NCI-H1105 (cell line): ENCODE results near the gene PLXNA2.

Experiments
- DNase-seq: peaks from one replicate; lab custom pipeline; 2025; lab: John Stamatoyannopoulos, UW

The PLXNA2 gene

DNA sequence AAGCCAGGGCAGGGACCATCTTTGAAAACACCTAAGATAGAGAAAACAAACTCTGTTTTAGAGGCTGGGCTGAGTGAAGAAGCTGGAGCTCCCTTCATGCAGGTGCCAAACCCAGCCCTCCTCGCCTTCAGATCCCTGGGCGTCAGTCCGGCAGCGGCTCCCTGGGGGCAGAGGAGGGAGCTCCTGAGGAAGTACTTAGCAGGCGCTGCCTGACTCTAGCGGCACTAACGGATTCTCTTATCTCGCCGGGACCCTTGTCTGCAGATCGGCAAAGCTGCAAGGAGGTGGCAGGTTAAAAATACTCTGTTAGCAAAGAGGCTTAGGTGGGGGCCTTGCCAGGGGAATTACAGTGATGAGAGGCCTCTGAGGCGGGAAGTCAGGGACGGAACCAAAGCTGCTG is 79.6 kb downstream of the PLXNA2 start:
- no peak for DNase-seq

DNA sequence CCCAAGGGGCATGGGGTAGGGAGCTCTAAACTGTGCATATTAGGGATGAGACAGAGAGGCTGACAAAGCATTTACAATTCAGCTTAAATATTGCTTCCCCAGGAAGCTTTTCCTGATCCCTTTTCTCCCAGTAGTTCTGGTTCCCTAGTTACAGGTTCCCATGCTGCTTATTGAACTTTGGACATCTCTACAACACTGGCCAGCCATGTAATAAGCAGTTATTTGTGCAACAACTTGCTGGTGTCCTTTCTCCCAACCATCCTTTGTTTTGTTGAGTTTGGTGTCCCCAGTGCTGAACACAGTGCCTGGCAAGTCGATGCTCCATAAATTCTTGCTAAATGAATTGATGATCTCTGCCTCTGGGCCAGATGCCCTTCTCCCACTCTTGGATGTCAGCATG is 80.6 kb downstream of the PLXNA2 start:
- DNase-seq: no peak

DNA sequence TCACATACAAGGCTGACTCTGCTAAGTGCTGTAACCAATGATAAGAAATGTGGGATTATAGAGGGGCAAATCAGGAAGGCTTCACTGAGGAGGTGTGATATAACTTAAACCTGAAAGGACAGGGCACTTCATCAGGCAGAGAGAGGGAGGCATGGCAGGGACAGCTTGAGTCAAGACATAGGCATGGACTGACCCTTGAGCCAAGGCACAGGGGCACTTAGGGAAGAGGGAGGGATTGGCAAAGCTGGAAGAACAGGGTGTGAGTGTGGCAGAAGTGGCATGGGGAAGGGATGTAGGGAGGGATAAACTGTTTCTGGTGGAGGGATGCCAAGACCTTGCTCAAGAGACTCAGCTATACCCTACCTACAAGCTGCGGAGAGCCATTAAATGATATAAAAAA is 81.3 kb downstream of the PLXNA2 start:
- no peak for DNase-seq

- no peak for DNase-seq
Observed at GRCh38 chr1:208161656-208162375, 82.4 kb downstream of the PLXNA2 start.

GRCh38 chr1:208161005-208161404 is 83.2 kb downstream of the PLXNA2 start:
- no peak for DNase-seq

DNA sequence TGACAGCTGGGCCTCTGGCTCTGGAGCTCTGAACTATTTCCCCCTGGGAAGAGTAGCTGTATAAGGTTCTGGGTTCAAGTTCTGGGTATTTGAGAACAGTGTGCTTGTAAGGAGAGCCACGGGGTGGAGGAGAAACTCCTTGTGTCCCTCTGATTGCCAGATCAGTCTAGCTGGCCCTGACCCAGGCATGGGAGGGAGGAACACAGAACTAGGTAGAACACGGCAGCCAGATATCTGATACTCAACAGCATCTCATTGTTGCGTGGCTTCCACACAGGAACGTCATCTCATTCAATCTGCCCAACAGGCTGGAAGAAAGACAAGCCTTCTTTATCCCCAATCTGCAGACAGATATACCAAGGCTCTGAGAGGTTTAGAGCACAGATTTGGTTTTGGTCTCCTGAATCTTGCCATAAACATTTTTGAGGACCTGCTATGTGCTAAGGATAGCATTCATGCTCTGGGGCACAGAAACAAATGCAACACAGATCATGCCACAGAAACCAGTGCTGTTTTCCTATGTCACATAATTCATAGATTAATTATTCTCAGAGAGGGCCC is 83.8 kb downstream of the PLXNA2 start:
- no peak for DNase-seq

DNA sequence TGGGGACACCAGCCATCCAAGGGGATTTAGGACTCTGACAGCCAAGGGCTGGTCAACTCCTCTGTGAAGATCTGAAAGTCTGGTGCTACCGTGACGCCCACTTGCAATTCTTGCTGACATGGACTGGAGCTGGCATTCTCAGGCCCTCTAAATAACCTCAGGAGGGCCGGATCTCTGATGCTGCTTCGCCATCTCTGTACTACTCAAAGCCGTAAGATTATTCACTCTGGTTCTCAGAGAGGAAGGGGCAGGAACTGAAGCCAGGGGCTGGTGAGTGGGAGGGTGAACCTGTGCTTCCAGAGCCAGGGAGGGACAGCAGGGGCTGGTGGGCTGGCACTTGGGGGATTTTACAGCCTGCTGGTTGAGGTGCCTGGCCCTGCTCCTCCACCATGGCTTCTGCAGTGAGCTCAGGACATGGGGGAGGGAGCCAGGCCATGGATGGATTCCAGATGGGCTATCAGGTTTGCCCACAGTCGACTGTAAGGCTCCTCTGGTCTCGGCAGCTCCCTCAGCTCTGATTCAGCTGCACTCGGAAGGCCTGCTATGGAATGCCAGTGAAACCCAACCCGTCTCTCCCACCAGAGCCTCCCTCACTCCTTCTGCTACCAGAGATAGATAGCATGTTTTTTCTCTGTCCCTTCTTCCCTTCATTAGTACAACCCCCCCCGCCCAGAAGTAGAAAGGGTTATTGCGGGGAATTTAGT is 84.5 kb downstream of the PLXNA2 start:
- DNase-seq: no peak

- no peak for DNase-seq
Observed at GRCh38 chr1:208158640-208159554, 85.3 kb downstream of the PLXNA2 start.

DNA sequence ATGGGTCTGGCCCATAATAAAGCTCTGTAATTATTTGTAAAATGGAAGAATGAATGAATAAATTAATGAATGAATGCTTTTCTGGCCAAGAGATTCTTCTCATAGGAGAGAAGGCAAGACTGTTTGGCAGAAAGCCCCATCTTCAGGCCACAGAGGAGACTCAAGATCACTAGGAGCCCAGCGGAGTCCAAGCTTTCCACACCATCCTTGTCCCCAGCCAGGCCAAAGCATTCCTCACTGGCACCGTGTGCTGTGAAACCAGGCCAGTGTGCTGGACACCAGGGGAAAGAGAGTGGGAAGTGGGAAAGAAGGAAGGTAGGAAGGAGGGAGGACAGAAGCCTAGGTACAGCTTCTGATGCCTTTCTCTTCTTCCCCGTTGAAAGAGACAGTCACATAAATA is 86.4 kb downstream of the PLXNA2 start:
- DNase-seq: no peak

GRCh38 chr1:208156741-208157140 is 87.4 kb downstream of the PLXNA2 start:
- DNase-seq: no peak

- no peak for DNase-seq
Observed at GRCh38 chr1:208156310-208156709, 87.9 kb downstream of the PLXNA2 start.

GRCh38 chr1:208154679-208155642 is 89.2 kb downstream of the PLXNA2 start:
- DNase-seq: no peak

GRCh38 chr1:208154040-208154439 is 90.1 kb downstream of the PLXNA2 start:
- DNase-seq: peak; percentile 86

- DNase-seq: no peak
Observed at GRCh38 chr1:208153386-208153785, 90.8 kb downstream of the PLXNA2 start.

- DNase-seq: no peak
Observed at GRCh38 chr1:208151728-208152598, 92.2 kb downstream of the PLXNA2 start.

DNA sequence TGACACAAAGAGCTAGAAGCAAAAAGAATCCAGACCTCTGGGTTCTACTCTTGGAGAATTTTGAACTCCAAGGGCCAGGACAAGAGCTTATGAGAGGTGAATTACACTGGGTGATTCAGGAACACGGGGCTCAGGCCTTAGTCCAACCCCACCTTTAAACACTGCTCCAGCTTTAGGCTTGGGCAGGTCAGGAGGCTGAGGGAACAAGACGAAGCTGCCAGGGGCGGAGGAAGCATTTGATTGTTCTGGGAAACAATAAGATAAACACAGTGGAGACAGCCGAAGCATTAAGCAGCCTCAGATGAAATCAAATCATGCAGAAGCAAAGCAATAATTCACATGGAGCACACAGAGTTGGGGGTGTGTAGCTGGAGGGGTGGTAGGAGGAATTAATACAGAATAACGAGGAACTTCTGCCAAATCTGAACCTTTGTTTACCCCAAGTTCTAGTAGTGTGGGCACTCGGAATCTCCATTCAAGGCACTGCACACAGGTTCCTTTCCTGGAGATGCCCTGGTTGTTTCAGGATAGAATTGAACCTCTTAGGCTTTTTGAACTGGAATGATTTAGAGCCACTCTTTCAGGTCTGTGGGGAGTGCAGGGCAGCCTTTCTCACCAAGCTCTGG is 93.2 kb downstream of the PLXNA2 start:
- DNase-seq: no peak

DNA sequence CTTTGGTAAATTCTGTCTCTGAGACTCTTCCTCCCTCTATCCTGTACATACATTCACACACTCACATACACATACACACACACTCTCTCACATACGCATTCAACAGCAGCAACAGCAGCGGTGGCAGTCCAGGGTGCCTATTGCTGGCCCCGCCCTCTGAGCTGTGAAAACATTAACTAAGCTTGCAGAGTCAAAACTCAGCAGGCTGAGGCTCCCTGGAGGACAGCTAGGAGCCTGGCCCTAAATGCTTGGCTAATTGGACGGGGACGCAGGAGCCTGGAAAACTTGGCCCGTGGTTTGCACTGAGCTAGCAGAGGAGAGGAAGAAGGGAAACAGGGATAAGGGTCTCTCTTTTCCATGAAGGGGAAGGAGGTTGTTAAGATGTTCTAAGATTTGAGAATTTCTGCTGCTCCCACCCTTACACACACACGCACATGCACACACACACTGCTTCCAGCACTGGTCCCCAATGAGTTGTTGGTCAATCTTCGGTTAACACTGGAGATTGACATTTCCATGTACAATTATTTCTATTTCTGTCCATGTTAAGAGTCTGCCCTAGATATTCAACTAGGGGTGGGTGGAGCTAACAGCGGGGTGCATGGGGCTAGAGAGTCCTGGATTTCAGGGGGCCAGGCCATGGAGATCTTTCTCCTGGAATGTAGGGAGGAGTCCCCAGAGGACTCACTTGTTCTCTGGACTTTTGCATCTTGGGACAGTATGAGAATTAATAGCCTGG is 94.2 kb downstream of the PLXNA2 start:
- DNase-seq: no peak

DNA sequence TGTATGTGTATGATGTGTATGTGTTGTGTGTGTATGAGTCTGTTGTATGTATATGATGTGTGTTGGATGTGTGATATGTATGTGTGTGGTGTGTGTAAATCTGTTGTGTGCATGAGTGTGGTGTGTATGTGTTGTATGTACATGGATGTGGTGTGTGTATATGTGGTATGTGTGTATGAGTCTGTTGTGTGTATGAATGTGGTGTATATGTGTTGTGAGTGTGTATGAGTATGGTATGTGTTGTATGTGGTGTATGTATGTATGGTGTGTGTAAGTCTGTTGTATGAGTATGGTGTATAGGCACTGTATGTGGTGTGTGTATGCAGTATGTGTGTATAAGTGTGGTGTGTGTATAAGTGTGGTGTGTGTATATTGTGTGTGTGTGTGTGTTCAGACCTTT is 95.0 kb downstream of the PLXNA2 start:
- no peak for DNase-seq

GRCh38 chr1:208148380-208148779 is 95.8 kb downstream of the PLXNA2 start:
- no peak for DNase-seq
